BE2C (cell line): ENCODE measurements around the gene STXBP4.

ENCODE experiments used
- DNase-seq: peaks from one replicate; pipeline ENCODE4 v3.0.0-alpha.2; 2020
- H3K27me3 ChIP-seq: fragments of 250-450 bp; sonication (Bioruptor Pico); 2 replicates; pipeline ENCODE4 v1.5.1; 2020; ENCODE audit warnings: mild to moderate bottlenecking
- H3K36me3 ChIP-seq: fragments of 250-450 bp; sonication (Bioruptor Pico); 2 replicates; pipeline ENCODE4 v1.5.1; 2020; ENCODE audit warnings: mild to moderate bottlenecking
- H3K4me1 ChIP-seq: fragments of 250-450 bp; sonication (Bioruptor Pico); 2 replicates; pipeline ENCODE4 v1.5.1; 2020
- H3K4me3 ChIP-seq: 2 replicates; pipeline ENCODE4 v1.5.1; 2011; ENCODE audit warnings: low read depth, low read length
- H3K9me3 ChIP-seq: fragments of 250-450 bp; sonication (Bioruptor Pico); 2 replicates; pipeline ENCODE4 v1.5.1; 2020
- CTCF ChIP-seq: IDR thresholded peaks from 2 replicates; pipeline ENCODE4 v1.5.1; 2012; ENCODE audit warnings: mild to moderate bottlenecking, low read depth, low read length

Gene STXBP4

DNA sequence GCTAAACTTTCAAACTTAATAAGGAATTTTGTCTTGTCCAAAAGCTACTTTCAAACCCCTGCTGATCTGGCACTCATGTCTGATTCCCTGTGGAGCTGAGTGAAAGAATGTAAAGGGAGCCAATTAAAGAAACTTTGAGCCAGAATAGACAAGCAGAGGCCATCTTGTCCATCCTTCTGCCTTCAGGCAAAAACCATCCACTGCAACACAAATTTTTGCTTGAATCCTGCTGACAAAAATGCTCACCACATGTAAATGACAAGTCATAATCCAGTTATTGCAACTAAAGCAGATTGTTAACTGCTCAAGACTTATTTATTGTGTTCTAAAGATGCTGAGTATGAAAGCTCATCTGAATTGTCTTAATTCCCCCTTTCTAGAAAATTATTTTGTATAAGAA is 172.2 kb downstream of the STXBP4 start:
- no peak for DNase-seq
- H3K36me3 ChIP-seq = no peaks in the 10 kb centered on the region
- TF ChIP-seq CTCF = no peak
- H3K9me3 ChIP-seq = no peaks in the 10 kb centered on the region
- H3K4me1 ChIP-seq = peaks cover 2% of the 10 kb centered on the region; the same call in 1 of the 2 replicates
- H3K4me3 ChIP-seq = no peak overlapping the region
- no peaks in the 10 kb centered on the region for H3K27me3 ChIP-seq

DNA sequence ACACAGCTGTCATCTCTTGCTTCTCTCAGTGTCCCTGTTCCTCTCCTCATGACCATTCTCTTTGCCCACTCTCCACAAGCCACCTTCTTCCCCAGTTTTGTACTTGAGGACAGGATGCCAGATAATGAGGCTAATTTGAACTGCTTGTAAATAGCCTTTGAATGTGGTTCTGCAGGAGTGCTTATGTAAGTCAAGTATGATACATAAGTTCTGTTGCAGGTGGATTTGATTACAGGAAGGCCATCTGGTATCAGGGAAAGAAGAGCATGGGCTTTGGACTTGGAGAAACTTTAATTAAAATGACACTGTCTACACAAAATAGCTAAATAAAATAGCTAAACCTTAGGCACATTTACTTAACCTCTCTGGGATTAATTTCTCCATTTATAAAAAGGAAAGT is 176.0 kb downstream of the STXBP4 start:
- Histone ChIP-seq H3K4me3 (no peak overlapping the region), H3K4me1 (peaks cover 2% of the 10 kb centered on the region; the same call in 1 of the 2 replicates), H3K27me3 (no peaks in the 10 kb centered on the region), H3K9me3 (no peaks in the 10 kb centered on the region), H3K36me3 (no peaks in the 10 kb centered on the region)
- no peak for DNase-seq
- TF ChIP-seq CTCF = no peak

DNA sequence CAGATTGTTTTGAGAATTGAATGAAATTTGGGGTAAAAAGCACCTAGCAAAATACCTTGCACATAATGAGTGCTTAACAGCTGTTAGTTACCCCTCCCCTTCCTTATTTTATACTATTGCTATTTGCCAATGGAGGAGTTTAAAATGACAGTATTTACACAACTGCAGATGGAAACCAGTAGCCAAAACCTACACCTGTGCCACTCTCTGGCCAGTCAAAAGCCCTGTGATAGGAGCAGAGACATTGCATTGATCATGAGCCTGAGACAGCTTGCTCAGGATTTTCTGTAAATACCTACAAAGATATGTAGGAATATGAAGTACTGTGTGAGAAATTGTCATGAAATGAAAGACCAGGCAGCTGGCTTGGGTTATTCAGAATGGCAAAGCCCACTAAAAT is 180.9 kb downstream of the STXBP4 start:
- Histone ChIP-seq H3K36me3 (no peaks in the 10 kb centered on the region), H3K4me1 (peaks cover 2% of the 10 kb centered on the region; the same call in 1 of the 2 replicates), H3K9me3 (no peaks in the 10 kb centered on the region), H3K4me3 (no peak overlapping the region), H3K27me3 (no peaks in the 10 kb centered on the region)
- DNase-seq = no peak
- no peak for TF ChIP-seq CTCF

DNA sequence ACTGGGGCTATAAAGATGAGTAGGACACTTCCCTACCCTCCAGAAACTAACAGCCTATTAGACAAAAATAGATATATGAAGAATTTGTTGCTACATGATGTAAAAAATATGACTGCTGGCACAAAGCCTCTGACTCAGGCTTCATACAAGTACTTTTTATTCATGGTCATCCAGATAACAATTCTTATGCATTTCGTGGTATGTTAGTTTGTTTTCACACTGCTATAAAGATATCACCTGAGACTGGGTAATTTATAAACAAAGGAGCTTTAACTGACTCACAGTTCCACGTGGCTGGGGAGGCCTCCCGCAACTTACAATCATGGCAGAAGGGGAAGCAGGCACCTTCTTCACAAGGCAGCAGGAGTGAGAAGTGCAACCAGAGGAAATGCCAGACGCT is 183.7 kb downstream of the STXBP4 start:
- no peak for TF ChIP-seq CTCF
- Histone ChIP-seq H3K4me3 (no peak overlapping the region), H3K36me3 (no peaks in the 10 kb centered on the region), H3K9me3 (no peaks in the 10 kb centered on the region), H3K4me1 (peaks cover 4% of the 10 kb centered on the region), H3K27me3 (no peaks in the 10 kb centered on the region)
- DNase-seq = no peak

DNA sequence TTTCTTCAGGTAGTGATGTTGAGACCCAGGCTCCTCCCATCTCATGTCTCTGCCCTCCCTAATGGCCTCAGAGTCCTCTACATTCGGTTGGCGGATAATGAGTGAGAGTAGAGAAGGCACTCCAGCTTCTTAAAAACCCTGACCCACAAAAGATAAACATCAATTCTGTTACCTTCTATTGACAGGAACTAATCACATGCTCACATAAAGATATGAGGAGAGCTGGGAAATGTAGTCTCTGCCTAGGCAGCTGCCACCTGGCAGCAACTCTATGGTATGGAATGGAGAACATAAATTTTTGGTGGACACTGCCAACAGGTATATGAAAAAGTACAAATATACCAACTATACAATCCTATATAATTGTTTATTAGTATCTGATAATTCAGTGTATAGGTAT is 185.5 kb downstream of the STXBP4 start:
- no peak for TF ChIP-seq CTCF
- Histone ChIP-seq H3K4me1 (peaks cover 4% of the 10 kb centered on the region), H3K9me3 (no peaks in the 10 kb centered on the region), H3K36me3 (no peaks in the 10 kb centered on the region), H3K27me3 (no peaks in the 10 kb centered on the region), H3K4me3 (no peak overlapping the region)
- DNase-seq = no peak

DNA sequence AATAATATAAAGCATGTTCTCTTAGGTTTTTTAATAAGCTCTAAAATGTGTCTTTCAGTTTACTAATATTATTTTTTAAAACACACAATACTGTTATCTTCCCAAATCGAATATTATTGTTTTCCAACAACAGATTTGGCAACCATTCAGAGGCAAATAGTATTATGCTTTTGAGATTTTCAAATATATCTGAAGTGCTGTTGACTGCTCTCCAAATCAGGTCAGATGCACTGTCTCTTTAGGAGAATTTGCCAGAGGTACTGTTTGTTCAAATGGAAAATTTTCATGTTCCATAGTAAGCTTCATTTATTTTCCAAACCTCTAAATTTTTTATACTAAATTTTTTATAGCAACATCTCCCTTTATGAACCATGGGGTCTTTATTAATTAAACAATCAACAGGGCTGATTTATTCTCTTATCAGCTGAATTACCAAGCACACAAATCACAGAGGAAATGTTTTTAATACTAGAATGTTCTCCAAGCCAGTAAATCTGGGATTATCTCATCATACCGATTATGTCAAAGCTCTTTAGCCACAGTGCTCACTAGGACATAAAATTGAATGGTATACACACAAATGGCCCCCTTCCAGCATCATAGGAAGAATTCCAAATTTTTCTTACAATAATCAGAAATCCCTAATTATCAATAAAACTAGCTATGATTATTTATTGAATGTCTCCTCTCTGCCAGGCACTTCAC is 187.4 kb downstream of the STXBP4 start:
- Histone ChIP-seq H3K9me3 (no peaks in the 10 kb centered on the region), H3K36me3 (no peaks in the 10 kb centered on the region), H3K4me1 (peaks cover 4% of the 10 kb centered on the region), H3K27me3 (no peaks in the 10 kb centered on the region), H3K4me3 (no peak overlapping the region)
- TF ChIP-seq CTCF = no peak
- DNase-seq = no peak
